HG02884 (cell line): ENCODE measurements around the gene STK17B.
A peak's percentile ranks its signal among the peaks of the same experiment; 100 is the strongest.
"Not testable (repeated sequence)": the region's sequence is repeated elsewhere in the genome, so short reads cannot be mapped to it uniquely, and the experiment has no call there.

Source experiments
- ATAC-seq: cut with Tn5 transposase; IDR thresholded peaks from one replicate; pipeline ENCODE4 v1.9.1; 2021; ENCODE audit warnings: mild to moderate bottlenecking, moderate library complexity; ENCODE audit not compliant: unreplicated experiment

The STK17B gene

GRCh38 chr2:196171248-196171871 lies at the start of gene STK17B:
Gene STK17B, minus strand, starts transcription at chr2:196171578. Its CDS starts 8,195 bp downstream, at chr2:196163383.
- peak; percentile 46 for ATAC-seq

GRCh38 chr2:196220671-196221070 lies 49.3 kb upstream of the STK17B start:
- ATAC-seq: no peak

GRCh38 chr2:196219671-196220070 lies 48.3 kb upstream of the STK17B start:
- ATAC-seq: no peak

- ATAC-seq: no peak
Measured at GRCh38 chr2:196218106-196218505, 46.7 kb upstream of the STK17B start.

GRCh38 chr2:196217116-196217515 lies 45.7 kb upstream of the STK17B start:
- no peak for ATAC-seq

GRCh38 chr2:196215376-196215775 lies 44.0 kb upstream of the STK17B start:
- ATAC-seq: no peak

GRCh38 chr2:196214156-196214555 lies 42.8 kb upstream of the STK17B start:
- ATAC-seq: no peak

- no peak for ATAC-seq
Measured at GRCh38 chr2:196213252-196213980, 42.0 kb upstream of the STK17B start.

- ATAC-seq: no peak
Measured at GRCh38 chr2:196208915-196209314, 37.5 kb upstream of the STK17B start.

- no peak for ATAC-seq
Measured at GRCh38 chr2:196206804-196207203, 35.4 kb upstream of the STK17B start.

- no peak for ATAC-seq
Measured at GRCh38 chr2:196205881-196206435, 34.6 kb upstream of the STK17B start.

GRCh38 chr2:196205011-196205766 lies 33.8 kb upstream of the STK17B start:
- peak; percentile 34 for ATAC-seq

- no peak for ATAC-seq
Measured at GRCh38 chr2:196201229-196202009, 30.0 kb upstream of the STK17B start.

GRCh38 chr2:196200557-196200956 lies 29.2 kb upstream of the STK17B start:
- ATAC-seq: peak; percentile 96

- no peak for ATAC-seq
Measured at GRCh38 chr2:196195758-196196157, 24.4 kb upstream of the STK17B start.

- ATAC-seq: no peak
Measured at GRCh38 chr2:196195302-196195701, 23.9 kb upstream of the STK17B start.

- ATAC-seq: no peak
Measured at GRCh38 chr2:196191541-196191940, 20.2 kb upstream of the STK17B start.

GRCh38 chr2:196187898-196188458 lies 16.6 kb upstream of the STK17B start:
- ATAC-seq: no peak

- not testable (repeated sequence) for ATAC-seq
Measured at GRCh38 chr2:196187175-196187700, 15.9 kb upstream of the STK17B start.
